ENCODE data around the gene GPRC5C. TPM values are rescaled to one million over a fixed set of nuclear protein-coding genes. Genes with fewer than 3 reads are reported as not detected.

Gene GPRC5C
- total RNA-seq, 3 donors from 2014 or later (not counting 1 experiment from before 2014, with no cell fraction given) = 0.26 to 0.60 (median 0.29) TPM

GRCh38 chr17:74477411-74477810 is 45.5 kb downstream of the GPRC5C start:
- no peaks in the 10 kb centered on the region for H3K9me3 Mint-ChIP-seq
- Histone ChIP-seq H3K4me1 (ENCODE audit: control insufficient read depth, insufficient read depth, low read length) (peaks cover 92% of the 10 kb centered on the region), H3K36me3 (ENCODE audit: control insufficient read depth, insufficient read depth, low read length) (peaks cover 96% of the 10 kb centered on the region), H3K27ac (ENCODE audit: low read length) (peak overlapping the region; percentile 73), H3K27me3 (ENCODE audit: control insufficient read depth, insufficient read depth, low read length) (no peaks in the 10 kb centered on the region), H3K4me3 (ENCODE audit: low read length) (no peak overlapping the region), H3K9me3 (ENCODE audit: control insufficient read depth, insufficient read depth, low read length) (no peaks in the 10 kb centered on the region)
- peak overlapping the region; percentile 92 to 93 for H3K27ac Mint-ChIP-seq
- intact Hi-C loops (cut with micrococcal nuclease) = no loop called here
- DNase-seq = no peak
- peaks cover 39% of the 10 kb centered on the region for H3K36me3 Mint-ChIP-seq
- TF ChIP-seq CTCF (IDR thresholded peaks at IDR 0.05) = no peak
- peaks cover 95 to 97% of the 10 kb centered on the region in 2 donors for H3K4me1 Mint-ChIP-seq
- no peaks in the 10 kb centered on the region for H3K27me3 Mint-ChIP-seq (ENCODE audit: low read depth in 2 of 2)
- 55% methylated on average over 4 of the region's 4 CpGs for WGBS (ENCODE audit: insufficient coverage)
- H3K4me3 Mint-ChIP-seq = peak overlapping the region; percentile 73
- no peak for ATAC-seq

GRCh38 chr17:74478420-74479100 is 46.7 kb downstream of the GPRC5C start:
- Mint-ChIP-seq H3K27ac (peak overlapping the region; percentile 92 to 93), H3K9me3 (no peaks in the 10 kb centered on the region), H3K4me3 (peak overlapping the region; percentile 73), H3K27me3 (ENCODE audit: low read depth in 2 of 2) (no peaks in the 10 kb centered on the region), H3K36me3 (peaks cover 39% of the 10 kb centered on the region), H3K4me1 (peaks cover 86 to 97% of the 10 kb centered on the region in 2 donors)
- Histone ChIP-seq H3K4me1 (ENCODE audit: control insufficient read depth, insufficient read depth, low read length) (peaks cover 81% of the 10 kb centered on the region), H3K9me3 (ENCODE audit: control insufficient read depth, insufficient read depth, low read length) (no peaks in the 10 kb centered on the region), H3K36me3 (ENCODE audit: control insufficient read depth, insufficient read depth, low read length) (peaks cover 96% of the 10 kb centered on the region), H3K27me3 (ENCODE audit: control insufficient read depth, insufficient read depth, low read length) (no peaks in the 10 kb centered on the region), H3K4me3 (ENCODE audit: low read length) (no peak overlapping the region), H3K27ac (ENCODE audit: low read length) (peak overlapping the region; percentile 73)
- ATAC-seq (peak; percentile 35 to 75 (median 38)), DNase-seq (peak in 1 of 2 donors; percentile 72)
- intact Hi-C loops (cut with micrococcal nuclease) = loop anchor here (1.0 kb wide), 1 partner anchor 13 kb away; no protein-coding TSS in a partner anchor
- TF ChIP-seq CTCF (IDR thresholded peaks at IDR 0.05) = no peak
- 23% methylated on average over 4 of the region's 6 CpGs for WGBS (ENCODE audit: insufficient coverage)

GRCh38 chr17:74480290-74480689 is 48.4 kb downstream of the GPRC5C start:
- Histone ChIP-seq H3K9me3 (ENCODE audit: control insufficient read depth, insufficient read depth, low read length) (no peaks in the 10 kb centered on the region), H3K27me3 (ENCODE audit: control insufficient read depth, insufficient read depth, low read length) (no peaks in the 10 kb centered on the region), H3K36me3 (ENCODE audit: control insufficient read depth, insufficient read depth, low read length) (peaks cover 97% of the 10 kb centered on the region), H3K27ac (ENCODE audit: low read length) (peak overlapping the region; percentile 73), H3K4me3 (ENCODE audit: low read length) (no peak overlapping the region), H3K4me1 (ENCODE audit: control insufficient read depth, insufficient read depth, low read length) (peaks cover 73% of the 10 kb centered on the region)
- peak in 1 of 3 donors; percentile 3 for ATAC-seq
- WGBS (ENCODE audit: insufficient coverage) = 86% methylated on average over 8 of the region's 8 CpGs
- intact Hi-C loops (cut with micrococcal nuclease) = no loop called here
- Mint-ChIP-seq H3K27me3 (ENCODE audit: low read depth in 2 of 2) (no peaks in the 10 kb centered on the region), H3K4me3 (peak overlapping the region; percentile 73), H3K36me3 (peaks cover 31% of the 10 kb centered on the region), H3K27ac (peak overlapping the region; percentile 92 to 93), H3K4me1 (peaks cover 74 to 89% of the 10 kb centered on the region in 2 donors), H3K9me3 (no peaks in the 10 kb centered on the region)
- no peak for DNase-seq
- TF ChIP-seq CTCF (IDR thresholded peaks at IDR 0.05) = no peak
